Measurements from ENCODE around the gene LRRC32. TPM values are rescaled to one million over a fixed set of nuclear protein-coding genes. Genes with fewer than 3 reads are reported as not detected.

The LRRC32 gene
- polyA plus RNA-seq, 3 donors = 1.5 TPM; not detected in 2

- Histone ChIP-seq H4K20me1 (ENCODE audit: insufficient read depth, low read length) (no peaks in the 10 kb centered on the region), H3K36me3 (replicated peaks in 1 of 2; ENCODE audit: control insufficient read depth in 1 of 2, insufficient read depth in 2 of 2, low read length in 2 of 2) (no peaks in the 10 kb centered on the region), H3K4me3 (replicated peaks in 1 of 3; ENCODE audit: low read depth in 2 of 3, low read length in 3 of 3) (no peak overlapping the region), H3K4me2 (replicated peaks; ENCODE audit: extremely low read depth, low read length, poor library complexity, severe bottlenecking) (no peak overlapping the region), H2AFZ (ENCODE audit: insufficient read depth, low read depth, low read length, poor library complexity, severe bottlenecking) (no peak overlapping the region), H3K9me3 (replicated peaks in 1 of 2; ENCODE audit: control insufficient read depth in 1 of 2, insufficient read depth in 1 of 2, low read length in 2 of 2) (no peaks in the 10 kb centered on the region), H3K27me3 (ENCODE audit: control insufficient read depth in 2 of 2, insufficient read depth in 2 of 2, low read length in 2 of 2) (no peaks in the 10 kb centered on the region), H3K4me1 (ENCODE audit: control insufficient read depth in 1 of 2, insufficient read depth in 2 of 2, low read length in 2 of 2) (no peaks in the 10 kb centered on the region), H3K9ac (ENCODE audit: insufficient read depth, low read length, poor library complexity, severe bottlenecking) (no peak overlapping the region), H3K27ac (ENCODE audit: low read depth in 1 of 2, low read length in 2 of 2) (no peak overlapping the region), H3K79me2 (ENCODE audit: insufficient read depth, low read length) (no peaks in the 10 kb centered on the region)
- intact Hi-C loops (cut with micrococcal nuclease) = no loop called here
- Mint-ChIP-seq H3K4me3 (no peak overlapping the region), H3K27me3 (ENCODE audit: low read depth in 3 of 3) (peaks cover 6 to 19% (median 15%) of the 10 kb centered on the region in 3 donors), H3K9me3 (no peaks in the 10 kb centered on the region), H3K4me1 (peaks cover 6% of the 10 kb centered on the region), H3K36me3 (no peaks in the 10 kb centered on the region), H3K27ac (peak overlapping the region in 3 of 7 donors; percentile 29 to 57 (median 38))
- DNase-seq = no peak
- 65% methylated on average over 4 of the region's 4 CpGs for WGBS (ENCODE audit: insufficient coverage)
- TF ChIP-seq CTCF (IDR thresholded peaks at IDR 0.05) = no peak
Measured at GRCh38 chr11:76615950-76616349, 54.6 kb downstream of the LRRC32 start.

- H3K79me2 ChIP-seq (ENCODE audit: insufficient read depth, low read length) = no peaks in the 10 kb centered on the region
Measured at GRCh38 chr11:76614471-76615179, 55.9 kb downstream of the LRRC32 start.

More at GRCh38 chr11:76614471-76615179, 55.9 kb downstream of the LRRC32 start:
- no peaks in the 10 kb centered on the region for H3K9me3 ChIP-seq (replicated peaks in 1 of 2; ENCODE audit: control insufficient read depth in 1 of 2, insufficient read depth in 1 of 2, low read length in 2 of 2)
- H3K9ac ChIP-seq (ENCODE audit: insufficient read depth, low read length, poor library complexity, severe bottlenecking) = no peak overlapping the region
- H3K36me3 ChIP-seq (replicated peaks in 1 of 2; ENCODE audit: control insufficient read depth in 1 of 2, insufficient read depth in 2 of 2, low read length in 2 of 2) = no peaks in the 10 kb centered on the region
- H3K4me1 Mint-ChIP-seq = peaks cover 6% of the 10 kb centered on the region
- no peak overlapping the region for H3K4me3 ChIP-seq (replicated peaks in 1 of 3; ENCODE audit: low read depth in 2 of 3, low read length in 3 of 3)
- no peak overlapping the region for H3K27ac Mint-ChIP-seq
- no peaks in the 10 kb centered on the region for H3K4me1 ChIP-seq (ENCODE audit: control insufficient read depth in 1 of 2, insufficient read depth in 2 of 2, low read length in 2 of 2)
- H3K9me3 Mint-ChIP-seq = no peaks in the 10 kb centered on the region
- no peak for TF ChIP-seq CTCF (IDR thresholded peaks at IDR 0.05)
- H3K36me3 Mint-ChIP-seq = no peaks in the 10 kb centered on the region
- DNase-seq = no peak
- 95% methylated on average over 12 of the region's 12 CpGs for WGBS (ENCODE audit: insufficient coverage)
- intact Hi-C loops (cut with micrococcal nuclease) = loop anchor here in 1 of 2 donors (5.0 kb wide), 2 partner anchors 43 to 63 kb away; no protein-coding TSS in a partner anchor
- no peak overlapping the region for H3K4me2 ChIP-seq (replicated peaks; ENCODE audit: extremely low read depth, low read length, poor library complexity, severe bottlenecking)
- peaks cover 9 to 17% (median 13%) of the 10 kb centered on the region in 3 donors for H3K27me3 Mint-ChIP-seq (ENCODE audit: low read depth in 3 of 3)
- H2AFZ ChIP-seq (ENCODE audit: insufficient read depth, low read depth, low read length, poor library complexity, severe bottlenecking) = no peak overlapping the region
- H4K20me1 ChIP-seq (ENCODE audit: insufficient read depth, low read length) = no peaks in the 10 kb centered on the region
- peaks cover 0 to 3% of the 10 kb centered on the region in 2 donors for H3K27me3 ChIP-seq (ENCODE audit: control insufficient read depth in 2 of 2, insufficient read depth in 2 of 2, low read length in 2 of 2)
- H3K4me3 Mint-ChIP-seq = no peak overlapping the region
- no peak overlapping the region for H3K27ac ChIP-seq (ENCODE audit: low read depth in 1 of 2, low read length in 2 of 2)

Data from CD14-positive monocyte (primary cell).